GM21526 (cell line): ENCODE data around the gene TMEM208.

Experiments used
- ATAC-seq: cut with Tn5 transposase; IDR thresholded peaks from one replicate; pipeline ENCODE4 v1.9.1; 2021; ENCODE audit warnings: moderate library complexity; ENCODE audit not compliant: unreplicated experiment, low FRiP score

TMEM208 gene

GRCh38 chr16:67248073-67248400 lies 21.1 kb downstream of the TMEM208 start:
- ATAC-seq: no peak

- ATAC-seq: no peak
These were observed 21.7 kb downstream of the TMEM208 start, which contains the start of gene SLC9A5 for GRCh38 chr16:67248401-67249177. SLC9A5 (plus strand) TSS chr16:67248979; CDS start chr16:67249015, 36 bp downstream.

- ATAC-seq: no peak
These were observed 22.5 kb downstream of the TMEM208 start for GRCh38 chr16:67249178-67250044.

- ATAC-seq: no peak
These were observed 23.1 kb downstream of the TMEM208 start for GRCh38 chr16:67250045-67250327.

GRCh38 chr16:67252609-67253497 lies 25.9 kb downstream of the TMEM208 start:
- no peak for ATAC-seq

- ATAC-seq: no peak
These were observed 28.0 kb downstream of the TMEM208 start for GRCh38 chr16:67254801-67255552.

GRCh38 chr16:67255553-67256221 lies 28.8 kb downstream of the TMEM208 start:
- no peak for ATAC-seq

- no peak for ATAC-seq
These were observed 29.8 kb downstream of the TMEM208 start for GRCh38 chr16:67256701-67257230.

GRCh38 chr16:67257486-67258160 lies 30.7 kb downstream of the TMEM208 start:
- no peak for ATAC-seq

- no peak for ATAC-seq
These were observed 31.4 kb downstream of the TMEM208 start for GRCh38 chr16:67258161-67258835.

- no peak for ATAC-seq
These were observed 32.8 kb downstream of the TMEM208 start for GRCh38 chr16:67259705-67260104.

GRCh38 chr16:67260426-67261063 lies 33.6 kb downstream of the TMEM208 start:
- no peak for ATAC-seq

- no peak for ATAC-seq
These were observed 36.3 kb downstream of the TMEM208 start for GRCh38 chr16:67263201-67263600.

GRCh38 chr16:67264277-67264676 lies 37.3 kb downstream of the TMEM208 start:
- ATAC-seq: no peak

GRCh38 chr16:67264866-67265265 lies 37.9 kb downstream of the TMEM208 start:
- ATAC-seq: no peak

GRCh38 chr16:67265834-67266233 lies 38.9 kb downstream of the TMEM208 start:
- ATAC-seq: no peak

GRCh38 chr16:67268136-67268579 lies 41.2 kb downstream of the TMEM208 start:
- no peak for ATAC-seq

- ATAC-seq: no peak
These were observed 42.8 kb downstream of the TMEM208 start for GRCh38 chr16:67269766-67270165.
